HG03575 (cell line): ENCODE measurements around the gene DENND1A.

Experiments used
- ATAC-seq: cut with Tn5 transposase; IDR thresholded peaks from one replicate; pipeline ENCODE4 v1.9.1; 2021; ENCODE audit not compliant: unreplicated experiment, insufficient number of reproducible peaks, low FRiP score; ENCODE audit errors: extremely low read depth

Gene DENND1A

GRCh38 chr9:123425836-123426365 is 504.0 kb downstream of the DENND1A start:
- no peak for ATAC-seq

GRCh38 chr9:123425261-123425821 is 504.6 kb downstream of the DENND1A start:
- no peak for ATAC-seq

DNA sequence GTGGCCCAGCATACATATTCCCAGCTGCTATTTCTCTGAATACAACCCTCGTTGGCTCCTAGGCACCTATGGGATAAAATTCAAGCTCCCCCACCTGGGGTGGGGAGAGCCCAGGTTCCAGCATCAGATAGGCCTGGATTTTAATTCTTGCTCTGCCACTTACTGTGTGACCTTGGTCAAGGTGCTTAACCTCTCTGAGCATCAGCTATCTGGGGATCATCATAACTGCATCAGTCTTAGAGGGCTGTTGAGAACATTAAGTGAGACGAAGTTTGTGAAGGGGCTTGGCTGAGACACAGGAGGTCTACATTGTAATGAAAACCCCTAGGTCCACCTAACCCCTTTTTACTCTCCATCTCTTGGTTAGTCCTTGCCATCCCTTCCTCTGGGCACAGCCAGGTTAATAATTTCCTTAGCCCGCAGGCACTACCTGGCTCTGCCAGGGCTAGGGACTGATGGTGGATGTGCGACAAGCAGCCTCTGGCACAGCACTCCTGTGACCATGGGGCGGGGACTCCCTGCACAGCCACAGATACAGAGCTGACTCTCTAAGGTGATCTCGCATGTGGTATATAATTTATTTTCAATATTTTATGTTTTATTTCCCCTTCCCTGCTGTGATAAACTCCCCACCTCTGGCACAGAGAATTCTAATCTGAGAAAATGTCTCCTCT is 505.2 kb downstream of the DENND1A start:
- no peak for ATAC-seq

GRCh38 chr9:123424131-123424530 is 505.8 kb downstream of the DENND1A start:
- ATAC-seq: no peak

DNA sequence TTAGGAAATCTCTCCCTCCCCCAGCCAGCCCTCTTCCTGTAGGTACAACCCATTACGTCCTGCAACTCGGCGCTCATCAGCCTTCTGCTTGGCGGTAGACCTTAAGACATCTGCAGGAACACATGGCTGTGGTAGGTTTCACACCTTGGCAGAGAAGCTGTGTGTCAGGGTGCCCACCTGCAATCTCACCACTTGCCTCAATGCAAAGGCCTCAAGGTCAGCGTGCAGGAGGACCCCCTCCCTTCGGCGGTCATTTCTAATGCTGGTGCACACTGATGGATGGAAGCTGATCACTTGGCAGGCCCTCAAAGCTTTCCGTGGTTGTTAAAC is 506.6 kb downstream of the DENND1A start:
- ATAC-seq: no peak

DNA sequence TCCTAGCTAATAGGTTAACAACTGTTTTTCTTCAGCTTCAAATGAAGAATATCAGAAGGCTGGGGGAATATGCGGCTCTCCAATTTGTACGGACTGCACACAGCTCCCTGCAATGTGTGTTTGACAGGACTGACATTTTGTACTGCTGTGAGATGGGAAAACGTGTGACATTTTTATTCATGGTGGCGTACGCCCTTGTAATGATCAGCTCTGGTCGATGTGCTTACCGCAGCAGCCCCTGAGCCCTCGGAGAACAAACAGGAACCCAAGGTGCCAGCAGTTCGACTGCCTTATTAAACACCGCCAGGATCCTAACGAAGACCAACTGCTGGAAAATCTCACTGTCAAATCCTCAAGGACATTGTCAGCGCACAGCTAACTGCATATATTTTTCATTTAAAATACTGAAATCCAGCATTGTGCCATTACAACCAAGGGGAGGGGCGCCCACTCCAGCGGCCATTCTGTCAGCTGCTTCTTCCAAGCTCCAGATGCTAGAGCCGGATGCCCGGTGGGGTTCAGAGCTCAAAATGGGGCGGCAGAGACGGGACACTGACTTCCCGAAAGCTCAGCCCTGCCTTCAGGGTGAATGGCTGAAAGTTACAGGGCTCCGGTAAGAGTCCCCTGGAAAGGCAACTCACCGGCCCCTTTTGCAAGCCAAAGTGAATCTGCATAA is 507.2 kb downstream of the DENND1A start:
- ATAC-seq: no peak

DNA sequence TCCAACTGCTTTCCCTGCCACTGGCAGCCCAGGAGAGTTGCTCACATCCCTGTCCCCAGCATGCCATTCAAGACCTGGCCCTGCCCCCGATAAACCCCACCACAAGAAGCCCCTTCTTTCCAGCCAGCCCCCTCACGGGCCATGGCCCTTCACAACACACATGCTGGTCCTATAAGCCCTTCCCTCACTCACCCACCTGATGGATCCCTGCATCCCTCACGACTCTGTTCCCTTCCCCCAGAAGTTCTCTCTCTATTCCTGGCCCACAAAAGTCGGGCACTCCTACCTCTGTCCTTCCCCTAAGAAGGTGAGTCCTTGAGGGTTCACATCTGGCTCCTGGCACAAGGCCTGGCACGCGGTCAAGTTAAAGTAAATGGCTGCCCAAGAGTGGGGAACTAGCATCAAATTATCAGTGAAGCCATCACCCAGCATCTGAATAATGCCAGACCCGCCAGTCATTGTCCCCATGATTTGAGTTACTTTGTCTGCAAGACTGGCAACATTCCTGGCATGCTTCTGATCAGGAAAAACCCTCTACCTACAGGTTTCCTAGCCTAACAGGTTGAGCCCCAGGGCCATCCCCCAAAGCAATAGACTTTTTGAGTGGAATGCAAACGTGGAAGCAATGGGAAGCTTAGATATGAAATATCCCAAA is 508.0 kb downstream of the DENND1A start:
- no peak for ATAC-seq

- ATAC-seq: no peak
Measured at GRCh38 chr9:123421186-123421585, 508.7 kb downstream of the DENND1A start.

GRCh38 chr9:123420592-123421111 is 509.3 kb downstream of the DENND1A start:
- no peak for ATAC-seq

DNA sequence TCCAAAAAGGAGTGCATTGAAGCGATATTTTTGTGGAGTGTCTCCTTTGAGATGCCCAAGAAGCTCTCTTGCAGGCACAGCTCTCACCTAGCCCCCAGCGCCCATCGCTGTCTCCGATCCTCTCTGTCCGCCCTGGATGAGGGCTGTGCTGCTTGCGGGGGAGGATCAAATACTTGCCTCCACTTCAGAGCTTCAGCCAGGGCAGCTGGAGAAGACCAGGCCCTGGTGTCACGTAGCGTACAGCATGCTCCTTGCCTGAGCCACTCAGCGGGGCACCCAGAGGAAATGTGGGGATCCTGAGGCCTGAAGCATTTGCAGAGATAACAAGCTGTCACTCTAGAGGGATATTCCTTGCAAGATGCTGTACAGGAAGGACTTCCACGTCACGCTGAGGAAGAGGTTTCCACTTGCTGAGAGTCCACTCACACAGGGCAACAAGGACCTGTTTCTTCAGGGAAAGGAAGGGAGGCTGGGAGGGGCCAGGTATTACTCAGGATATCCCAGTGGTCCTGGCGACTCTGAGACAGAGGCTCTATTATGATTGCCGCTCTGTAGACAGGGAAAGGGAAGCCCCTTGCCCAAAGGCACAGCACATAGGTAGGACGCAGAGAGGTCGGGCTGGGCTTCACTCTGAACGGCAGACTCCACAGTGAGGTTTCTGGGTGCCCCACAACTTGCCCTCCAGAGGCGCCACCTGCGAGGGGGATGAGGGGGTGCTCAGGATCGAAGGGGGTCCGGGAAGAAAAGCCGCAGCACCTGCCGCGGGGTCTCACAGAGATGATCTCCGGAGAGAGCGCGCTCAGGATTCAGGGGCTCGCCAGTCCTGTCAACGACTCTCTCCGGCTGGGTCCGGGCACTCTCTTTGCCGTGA is 510.0 kb downstream of the DENND1A start:
- no peak for ATAC-seq

- ATAC-seq: no peak
Measured at GRCh38 chr9:123419091-123419490, 510.8 kb downstream of the DENND1A start.

GRCh38 chr9:123418506-123418905 is 511.4 kb downstream of the DENND1A start:
- no peak for ATAC-seq

GRCh38 chr9:123418052-123418430 is 511.9 kb downstream of the DENND1A start:
- no peak for ATAC-seq

GRCh38 chr9:123417289-123418051 is 512.5 kb downstream of the DENND1A start:
- ATAC-seq: no peak

DNA sequence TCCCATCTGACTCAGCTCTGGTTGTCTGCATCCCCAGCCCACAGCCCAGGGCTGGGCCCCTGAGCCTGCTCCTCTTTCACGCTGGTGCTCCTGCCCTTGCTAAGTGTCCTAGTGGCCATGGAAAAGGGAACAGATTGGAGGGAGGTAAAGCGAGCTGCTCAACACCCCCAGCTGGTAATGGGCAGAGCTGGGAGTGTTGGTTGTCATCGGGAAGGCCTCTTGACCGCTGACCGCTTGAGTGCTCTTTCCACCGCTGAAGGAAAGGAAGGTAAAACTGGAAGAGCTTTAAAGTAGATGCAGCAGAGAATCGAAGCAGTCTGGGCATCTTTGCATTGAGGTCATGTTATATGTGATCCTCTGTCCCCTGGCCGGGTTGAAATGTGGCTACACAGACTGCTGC is 513.8 kb downstream of the DENND1A start:
- ATAC-seq: no peak

- ATAC-seq: no peak
Measured at GRCh38 chr9:123414936-123415930, 514.7 kb downstream of the DENND1A start.

- no peak for ATAC-seq
Measured at GRCh38 chr9:123414204-123414603, 515.7 kb downstream of the DENND1A start.
